Body of pancreas (tissue), 4 donors: ENCODE data around the gene ANKRD11.

Source experiments
- POLR2A ChIP-seq, 3 donors: fragments of 450-650 bp; IDR thresholded peaks; one replicate each; pipeline ENCODE4 v1.6.1; 2016; ENCODE audit warnings: antibody characterized with exemption in 3 of 3, mild to moderate bottlenecking in 2 of 3
- TF ChIP-seq, protein P1 (sequence below), 7 experiments: fragments of 450-650 bp in 4 of 7; fragments of 200-600 bp in 3 of 7; sonication (generic) in 3 of 7; IDR thresholded peaks; one replicate each; pipeline ENCODE4 v1.5.1; 2016 to 2019; ENCODE audit warnings: antibody characterized with exemption in 7 of 7

DNA sequence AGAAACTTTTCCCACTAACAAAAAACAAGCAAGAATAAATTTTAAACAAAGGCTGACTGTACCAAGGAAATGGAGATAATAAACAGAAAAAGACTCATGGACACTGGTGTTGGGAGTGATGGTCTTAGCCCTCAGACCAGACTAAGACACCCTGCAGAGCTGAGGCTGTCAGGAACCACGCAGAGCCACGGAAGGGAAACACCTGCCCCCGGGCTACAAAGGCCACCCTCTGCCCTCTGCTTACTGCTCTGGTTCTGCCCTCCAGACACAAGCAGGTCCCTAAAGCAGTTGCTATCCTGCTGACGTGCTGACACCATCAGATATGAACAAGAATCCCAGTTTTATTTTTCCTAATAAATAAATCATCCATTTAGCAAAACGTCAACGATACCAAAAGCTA is 80.0 kb downstream of the ANKRD11 start:
- TF ChIP-seq, protein P1, sequence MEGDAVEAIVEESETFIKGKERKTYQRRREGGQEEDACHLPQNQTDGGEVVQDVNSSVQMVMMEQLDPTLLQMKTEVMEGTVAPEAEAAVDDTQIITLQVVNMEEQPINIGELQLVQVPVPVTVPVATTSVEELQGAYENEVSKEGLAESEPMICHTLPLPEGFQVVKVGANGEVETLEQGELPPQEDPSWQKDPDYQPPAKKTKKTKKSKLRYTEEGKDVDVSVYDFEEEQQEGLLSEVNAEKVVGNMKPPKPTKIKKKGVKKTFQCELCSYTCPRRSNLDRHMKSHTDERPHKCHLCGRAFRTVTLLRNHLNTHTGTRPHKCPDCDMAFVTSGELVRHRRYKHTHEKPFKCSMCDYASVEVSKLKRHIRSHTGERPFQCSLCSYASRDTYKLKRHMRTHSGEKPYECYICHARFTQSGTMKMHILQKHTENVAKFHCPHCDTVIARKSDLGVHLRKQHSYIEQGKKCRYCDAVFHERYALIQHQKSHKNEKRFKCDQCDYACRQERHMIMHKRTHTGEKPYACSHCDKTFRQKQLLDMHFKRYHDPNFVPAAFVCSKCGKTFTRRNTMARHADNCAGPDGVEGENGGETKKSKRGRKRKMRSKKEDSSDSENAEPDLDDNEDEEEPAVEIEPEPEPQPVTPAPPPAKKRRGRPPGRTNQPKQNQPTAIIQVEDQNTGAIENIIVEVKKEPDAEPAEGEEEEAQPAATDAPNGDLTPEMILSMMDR (IDR thresholded peaks at IDR 0.05): no peak
- no peak for TF ChIP-seq POLR2A (IDR thresholded peaks at IDR 0.05)
